Ishikawa (cell line): ENCODE results near the gene DCAF4.

Source experiments
- CREB1 ChIP-seq: IDR thresholded peaks from 2 replicates; pipeline ENCODE4 v1.6.1; 2012; ENCODE audit warnings: low read depth
- EP300 ChIP-seq: IDR thresholded peaks from 2 replicates; pipeline ENCODE4 v1.6.1; 2012; ENCODE audit warnings: borderline replicate concordance
- MAX ChIP-seq: IDR thresholded peaks from 2 replicates; pipeline ENCODE4 v1.6.1; 2012
- TAF1 ChIP-seq: IDR thresholded peaks from 2 replicates; pipeline ENCODE4 v1.6.1; 2012; ENCODE audit warnings: low read depth, mild to moderate bottlenecking
- TF ChIP-seq, protein P1 (sequence below): IDR thresholded peaks from 2 replicates; pipeline ENCODE4 v1.6.1; 2012; ENCODE audit warnings: low read depth, mild to moderate bottlenecking

- TF ChIP-seq, protein P1, sequence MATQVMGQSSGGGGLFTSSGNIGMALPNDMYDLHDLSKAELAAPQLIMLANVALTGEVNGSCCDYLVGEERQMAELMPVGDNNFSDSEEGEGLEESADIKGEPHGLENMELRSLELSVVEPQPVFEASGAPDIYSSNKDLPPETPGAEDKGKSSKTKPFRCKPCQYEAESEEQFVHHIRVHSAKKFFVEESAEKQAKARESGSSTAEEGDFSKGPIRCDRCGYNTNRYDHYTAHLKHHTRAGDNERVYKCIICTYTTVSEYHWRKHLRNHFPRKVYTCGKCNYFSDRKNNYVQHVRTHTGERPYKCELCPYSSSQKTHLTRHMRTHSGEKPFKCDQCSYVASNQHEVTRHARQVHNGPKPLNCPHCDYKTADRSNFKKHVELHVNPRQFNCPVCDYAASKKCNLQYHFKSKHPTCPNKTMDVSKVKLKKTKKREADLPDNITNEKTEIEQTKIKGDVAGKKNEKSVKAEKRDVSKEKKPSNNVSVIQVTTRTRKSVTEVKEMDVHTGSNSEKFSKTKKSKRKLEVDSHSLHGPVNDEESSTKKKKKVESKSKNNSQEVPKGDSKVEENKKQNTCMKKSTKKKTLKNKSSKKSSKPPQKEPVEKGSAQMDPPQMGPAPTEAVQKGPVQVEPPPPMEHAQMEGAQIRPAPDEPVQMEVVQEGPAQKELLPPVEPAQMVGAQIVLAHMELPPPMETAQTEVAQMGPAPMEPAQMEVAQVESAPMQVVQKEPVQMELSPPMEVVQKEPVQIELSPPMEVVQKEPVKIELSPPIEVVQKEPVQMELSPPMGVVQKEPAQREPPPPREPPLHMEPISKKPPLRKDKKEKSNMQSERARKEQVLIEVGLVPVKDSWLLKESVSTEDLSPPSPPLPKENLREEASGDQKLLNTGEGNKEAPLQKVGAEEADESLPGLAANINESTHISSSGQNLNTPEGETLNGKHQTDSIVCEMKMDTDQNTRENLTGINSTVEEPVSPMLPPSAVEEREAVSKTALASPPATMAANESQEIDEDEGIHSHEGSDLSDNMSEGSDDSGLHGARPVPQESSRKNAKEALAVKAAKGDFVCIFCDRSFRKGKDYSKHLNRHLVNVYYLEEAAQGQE: no peak
- no peak for TF ChIP-seq EP300
- no peak for TF ChIP-seq MAX
- TF ChIP-seq TAF1: no peak
- TF ChIP-seq CREB1: no peak
These were observed 46.1 kb upstream of the DCAF4 start for GRCh38 chr14:72880164-72880563.
